ENCODE measurements around the gene FAM20C.

- TF ChIP-seq CTCF (conservative IDR thresholded peaks at IDR 0.05; ENCODE audit: low read depth, low read length), result no peak
- no peak for TF ChIP-seq EZH2 (IDR thresholded peaks at IDR 0.05; ENCODE audit: low read length, unreplicated experiment)
Observed at GRCh38 chr7:254337-255037, 62.1 kb downstream of the FAM20C start.

Data from PC-3 (cell line).